Neural crest cell (in vitro differentiated cells): ENCODE results near the gene HNMT. TPM values are rescaled to one million over a fixed set of nuclear protein-coding genes. Genes with fewer than 3 reads are reported as not detected.

Experiments used
- DNase-seq: peaks from one replicate; pipeline ENCODE4 v3.0.0; 2021; ENCODE audit warnings: low read depth, mixed read lengths, low spot score
- H3K27ac Mint-ChIP-seq: one replicate; pipeline ENCODE4 v1.8.0; 2021; ENCODE audit warnings: mild to moderate bottlenecking, mixed read lengths; ENCODE audit not compliant: unreplicated experiment
- H3K27me3 Mint-ChIP-seq: 2 replicates; pipeline ENCODE4 v1.8.0; 2021; ENCODE audit warnings: low read depth, mild to moderate bottlenecking, mixed read lengths
- H3K36me3 Mint-ChIP-seq: 2 replicates; pipeline ENCODE4 v1.8.0; 2021; ENCODE audit warnings: low read depth, mild to moderate bottlenecking, mixed read lengths
- H3K4me1 Mint-ChIP-seq: 2 replicates; pipeline ENCODE4 v1.8.0; 2021; ENCODE audit warnings: mixed read lengths
- H3K4me3 Mint-ChIP-seq: one replicate; pipeline ENCODE4 v1.8.0; 2021; ENCODE audit warnings: mild to moderate bottlenecking, mixed read lengths
- H3K9me3 Mint-ChIP-seq: 2 replicates; pipeline ENCODE4 v1.8.0; 2021; ENCODE audit warnings: mixed read lengths
- total RNA-seq: library from RNA; stranded (reverse); gene quantifications from 2 replicates; pipeline ENCODE4 v1.2.1, GENCODE V29; 2021
- TF ChIP-seq, protein P1 (sequence below): fragments of 200-600 bp; sonication (generic); conservative IDR thresholded peaks from 2 replicates; pipeline ENCODE4 v1.5.0; 2021; ENCODE audit warnings: antibody characterized with exemption, mild to moderate bottlenecking

The HNMT gene
- total RNA-seq, 1 donor from 2014 or later = 5.5 TPM

DNA sequence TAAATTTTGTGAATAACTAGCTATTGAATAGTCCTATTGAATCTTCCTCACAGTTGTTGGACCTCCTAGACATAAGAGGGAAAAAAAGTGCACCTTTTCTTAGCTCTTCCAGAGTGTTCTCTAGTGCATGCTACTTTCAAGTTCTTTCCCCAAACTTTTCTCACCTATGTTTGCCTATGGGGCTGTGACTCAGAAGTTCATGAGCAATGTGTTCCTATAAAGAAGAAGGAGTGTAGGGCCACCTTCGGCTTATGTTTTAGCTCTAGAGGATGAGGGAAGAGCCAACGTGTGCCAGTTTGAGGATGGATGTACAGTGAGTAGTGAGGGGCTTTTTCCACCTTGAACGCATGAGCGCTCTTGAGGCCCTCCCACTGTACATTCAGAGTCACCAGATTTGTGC, 27.0 kb upstream of the HNMT start:
- no peak for DNase-seq
- TF ChIP-seq, protein P1, sequence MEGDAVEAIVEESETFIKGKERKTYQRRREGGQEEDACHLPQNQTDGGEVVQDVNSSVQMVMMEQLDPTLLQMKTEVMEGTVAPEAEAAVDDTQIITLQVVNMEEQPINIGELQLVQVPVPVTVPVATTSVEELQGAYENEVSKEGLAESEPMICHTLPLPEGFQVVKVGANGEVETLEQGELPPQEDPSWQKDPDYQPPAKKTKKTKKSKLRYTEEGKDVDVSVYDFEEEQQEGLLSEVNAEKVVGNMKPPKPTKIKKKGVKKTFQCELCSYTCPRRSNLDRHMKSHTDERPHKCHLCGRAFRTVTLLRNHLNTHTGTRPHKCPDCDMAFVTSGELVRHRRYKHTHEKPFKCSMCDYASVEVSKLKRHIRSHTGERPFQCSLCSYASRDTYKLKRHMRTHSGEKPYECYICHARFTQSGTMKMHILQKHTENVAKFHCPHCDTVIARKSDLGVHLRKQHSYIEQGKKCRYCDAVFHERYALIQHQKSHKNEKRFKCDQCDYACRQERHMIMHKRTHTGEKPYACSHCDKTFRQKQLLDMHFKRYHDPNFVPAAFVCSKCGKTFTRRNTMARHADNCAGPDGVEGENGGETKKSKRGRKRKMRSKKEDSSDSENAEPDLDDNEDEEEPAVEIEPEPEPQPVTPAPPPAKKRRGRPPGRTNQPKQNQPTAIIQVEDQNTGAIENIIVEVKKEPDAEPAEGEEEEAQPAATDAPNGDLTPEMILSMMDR = no peak
- Mint-ChIP-seq H3K4me3 (no peak overlapping the region), H3K27me3 (no peaks in the 10 kb centered on the region), H3K4me1 (peaks cover 4% of the 10 kb centered on the region), H3K9me3 (peaks cover 3% of the 10 kb centered on the region), H3K36me3 (no peaks in the 10 kb centered on the region), H3K27ac (no peak overlapping the region)

DNA sequence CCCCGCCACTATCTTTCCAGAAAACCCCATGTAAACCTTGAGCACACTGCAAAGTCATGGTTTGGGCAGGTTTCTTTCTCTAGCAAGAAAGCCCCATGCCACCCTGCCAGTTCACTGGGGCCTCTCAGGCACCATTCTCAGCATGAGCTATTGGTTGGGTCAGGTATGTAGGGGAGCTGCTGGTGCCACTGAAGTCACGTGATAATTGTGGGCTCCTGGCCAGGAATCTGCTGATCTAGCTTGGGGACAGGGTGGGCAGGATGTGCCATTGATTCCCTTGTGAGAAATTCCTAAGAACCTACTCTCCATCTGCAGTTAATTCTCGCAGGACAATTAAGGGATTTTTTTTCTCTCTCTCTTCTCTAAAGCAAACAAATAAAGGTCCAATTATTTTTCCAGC, 26.5 kb upstream of the HNMT start:
- no peak for DNase-seq
- peaks cover 10% of the 10 kb centered on the region for H3K4me1 Mint-ChIP-seq
- H3K9me3 Mint-ChIP-seq = peaks cover 3% of the 10 kb centered on the region
- no peak overlapping the region for H3K27ac Mint-ChIP-seq
- no peak overlapping the region for H3K4me3 Mint-ChIP-seq
- no peaks in the 10 kb centered on the region for H3K36me3 Mint-ChIP-seq
- TF ChIP-seq, protein P1 = no peak
- no peaks in the 10 kb centered on the region for H3K27me3 Mint-ChIP-seq

DNA sequence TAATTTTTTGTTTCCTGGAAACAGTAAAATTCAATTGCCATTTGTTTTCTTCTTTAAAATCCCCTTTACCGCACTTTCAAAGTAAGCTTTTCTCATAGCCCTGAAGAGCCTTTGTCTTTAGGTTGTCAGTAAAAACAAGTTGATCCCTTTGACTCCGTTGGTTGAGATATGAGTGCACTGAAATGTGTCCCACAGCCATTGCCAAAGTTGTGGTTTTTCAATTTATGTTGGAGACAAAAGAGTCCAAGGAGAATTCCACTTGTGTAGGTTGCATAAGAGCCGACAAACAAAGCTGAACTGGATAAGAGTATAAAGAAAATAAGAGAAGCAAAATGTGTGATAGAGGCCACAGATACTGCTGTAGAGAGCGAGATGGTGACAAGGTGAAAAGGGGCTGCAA, 26.1 kb upstream of the HNMT start:
- TF ChIP-seq, protein P1 = no peak
- no peak for DNase-seq
- Mint-ChIP-seq H3K9me3 (peaks cover 1% of the 10 kb centered on the region), H3K27ac (no peak overlapping the region), H3K4me3 (no peak overlapping the region), H3K36me3 (no peaks in the 10 kb centered on the region), H3K27me3 (no peaks in the 10 kb centered on the region), H3K4me1 (peaks cover 14% of the 10 kb centered on the region)

DNA sequence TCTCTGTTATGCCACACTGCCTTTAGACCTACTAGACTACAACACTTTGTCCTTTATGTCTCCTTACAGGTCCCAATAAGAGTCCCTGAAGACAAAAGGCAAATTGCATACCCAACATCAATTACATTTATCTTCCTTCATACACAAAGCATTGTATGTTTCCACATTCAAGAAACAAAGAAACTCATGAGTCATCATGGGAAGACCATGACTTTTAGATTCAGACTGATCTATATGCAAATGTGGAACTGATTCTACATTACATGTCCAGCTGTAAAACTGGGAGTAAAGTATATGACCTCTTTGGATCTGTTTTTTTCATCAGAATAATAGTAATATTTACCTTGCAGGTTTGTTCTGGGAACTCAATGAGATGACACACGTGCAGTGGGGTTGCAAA, 25.2 kb upstream of the HNMT start:
- Mint-ChIP-seq H3K36me3 (no peaks in the 10 kb centered on the region), H3K9me3 (no peaks in the 10 kb centered on the region), H3K27ac (no peak overlapping the region), H3K4me3 (no peak overlapping the region), H3K27me3 (no peaks in the 10 kb centered on the region), H3K4me1 (peaks cover 18% of the 10 kb centered on the region)
- no peak for DNase-seq
- TF ChIP-seq, protein P1 = no peak

DNA sequence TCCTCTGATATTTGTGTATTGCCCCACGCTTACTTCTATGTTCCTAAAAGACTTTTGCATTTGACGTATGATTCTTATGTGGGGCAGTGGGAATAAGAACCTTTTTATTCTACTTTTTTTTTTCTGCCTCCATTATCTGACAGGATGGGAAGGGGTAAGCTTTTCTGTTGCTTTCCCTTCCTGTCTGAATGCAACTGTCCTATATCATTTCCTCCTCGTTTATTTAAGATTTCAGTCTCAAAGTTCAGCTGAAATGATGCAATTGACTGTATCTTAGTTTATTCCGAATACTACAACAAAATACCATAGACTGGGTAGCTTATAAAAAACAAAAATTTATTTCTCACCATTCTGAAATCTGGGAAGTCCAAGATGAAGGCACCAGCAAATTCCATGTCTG, 24.1 kb upstream of the HNMT start:
- H3K27ac Mint-ChIP-seq = no peak overlapping the region

More for the DNA sequence above, 24.1 kb upstream of the HNMT start:
- TF ChIP-seq, protein P1 = no peak
- DNase-seq = no peak
- H3K4me1 Mint-ChIP-seq = peaks cover 27% of the 10 kb centered on the region
- H3K27me3 Mint-ChIP-seq = no peaks in the 10 kb centered on the region
- no peaks in the 10 kb centered on the region for H3K9me3 Mint-ChIP-seq
- H3K4me3 Mint-ChIP-seq = no peak overlapping the region
- no peaks in the 10 kb centered on the region for H3K36me3 Mint-ChIP-seq
